HAP-1 (cell line): Measurements from ENCODE around the gene ACVR2B.

ENCODE experiments used
- DNase-seq, 2 experiments: peaks; one replicate each; pipeline ENCODE4 v3.0.0-alpha.2; 2016 to 2020; ENCODE audit warnings: low spot score in 2 of 2
- H3K27me3 ChIP-seq: fragments of 250-450 bp; sonication (Bioruptor Pico); 2 replicates; pipeline ENCODE4 v1.5.1; 2020; ENCODE audit warnings: low read depth, mild to moderate bottlenecking, moderate library complexity
- H3K36me3 ChIP-seq: fragments of 250-450 bp; sonication (Bioruptor Pico); replicated peaks from 2 replicates; pipeline ENCODE4 v1.5.1; 2020; ENCODE audit warnings: mild to moderate bottlenecking
- H3K4me1 ChIP-seq: fragments of 250-450 bp; sonication (Bioruptor Pico); 2 replicates; pipeline ENCODE4 v1.5.1; 2020; ENCODE audit warnings: mild to moderate bottlenecking
- H3K4me3 ChIP-seq: fragments of 250-450 bp; sonication (Bioruptor Pico); 2 replicates; pipeline ENCODE4 v1.5.1; 2020; ENCODE audit warnings: mild to moderate bottlenecking, moderate library complexity
- H3K9me3 ChIP-seq: fragments of 250-450 bp; sonication (Bioruptor Pico); 2 replicates; pipeline ENCODE4 v1.5.1; 2020; ENCODE audit warnings: mild to moderate bottlenecking, moderate library complexity
- in situ Hi-C: fragments of 300-500 bp; cut with MboI; formaldehyde crosslinking; loops from 3 replicates; pipeline ENCODE4 v1.14.3; 2020; ENCODE audit warnings: low sequenced_read_pairs, inconsistent platforms, mixed read lengths

The ACVR2B gene

DNA sequence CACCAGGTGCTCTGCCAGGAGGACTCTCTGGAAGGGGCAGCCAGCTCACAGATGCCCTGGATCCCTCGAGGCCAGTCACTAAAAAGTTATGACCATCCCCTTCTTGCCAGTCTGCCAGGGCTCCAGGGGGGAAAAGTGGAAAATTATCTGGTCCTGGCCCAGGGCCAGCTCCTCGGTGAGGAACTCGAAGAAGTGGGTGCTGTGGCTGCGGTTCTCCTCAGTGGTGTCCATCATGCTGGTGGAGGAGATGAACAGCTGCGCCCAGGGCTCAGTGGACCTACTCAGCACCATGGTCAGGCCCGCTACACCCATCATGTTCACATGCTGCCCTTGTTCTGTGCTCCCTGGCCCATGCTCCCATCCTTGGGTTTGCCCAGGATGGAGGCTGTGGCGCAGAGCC lies 61.7 kb downstream of the ACVR2B start:
- Histone ChIP-seq H3K27me3 (no peaks in the 10 kb centered on the region), H3K4me1 (peaks cover 2% of the 10 kb centered on the region; the same call in 1 of the 2 replicates), H3K4me3 (no peak overlapping the region), H3K36me3 (peaks cover 14% of the 10 kb centered on the region), H3K9me3 (no peaks in the 10 kb centered on the region)
- in situ Hi-C loops, result no loop called here
- DNase-seq, result no peak

DNA sequence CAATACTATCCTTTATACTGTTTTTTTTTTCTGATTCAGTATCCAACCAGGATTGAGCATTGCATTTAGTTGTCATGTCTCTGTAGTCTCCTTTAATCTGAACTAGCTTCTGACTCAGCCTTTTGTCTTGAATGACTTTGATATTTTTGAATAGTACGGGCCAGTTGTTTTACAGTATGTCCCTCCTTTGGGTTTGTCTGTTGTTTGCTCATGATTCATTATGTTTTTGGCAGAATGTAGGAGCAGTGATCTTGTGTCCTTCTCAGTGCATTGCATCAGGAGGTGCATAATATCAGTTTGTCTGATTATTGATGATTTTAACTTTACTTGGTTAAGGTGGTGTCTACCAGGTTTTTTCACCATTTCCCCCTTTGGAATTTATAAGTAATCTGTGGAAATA lies 63.0 kb downstream of the ACVR2B start:
- Histone ChIP-seq H3K9me3 (no peaks in the 10 kb centered on the region), H3K4me1 (peaks cover 11% of the 10 kb centered on the region), H3K4me3 (no peak overlapping the region), H3K36me3 (peaks cover 13% of the 10 kb centered on the region), H3K27me3 (no peaks in the 10 kb centered on the region)
- in situ Hi-C loops, result no loop called here
- no peak for DNase-seq

DNA sequence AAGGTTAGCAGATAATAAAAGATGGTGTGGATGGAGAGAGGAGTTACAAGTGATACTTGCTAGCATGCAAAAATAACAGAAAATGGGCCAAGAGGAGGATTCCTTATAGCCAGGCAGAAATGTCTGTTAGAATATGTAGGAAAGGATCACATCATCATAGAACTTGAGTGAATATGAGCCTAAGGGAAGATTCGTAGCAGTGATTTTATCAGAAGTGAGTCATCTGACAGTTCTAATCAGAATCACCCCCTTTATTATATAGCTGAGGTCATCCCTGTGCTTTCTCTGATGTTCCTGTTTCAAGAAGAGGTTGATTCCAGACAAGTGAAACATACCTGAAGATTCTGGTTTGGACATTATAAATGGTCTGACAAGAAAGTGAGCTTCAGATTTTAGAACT lies 65.3 kb downstream of the ACVR2B start:
- Histone ChIP-seq H3K9me3 (no peaks in the 10 kb centered on the region), H3K36me3 (peaks cover 26% of the 10 kb centered on the region), H3K4me3 (no peak overlapping the region), H3K4me1 (peaks cover 11% of the 10 kb centered on the region), H3K27me3 (no peaks in the 10 kb centered on the region)
- no peak for DNase-seq
- in situ Hi-C loops, result no loop called here

DNA sequence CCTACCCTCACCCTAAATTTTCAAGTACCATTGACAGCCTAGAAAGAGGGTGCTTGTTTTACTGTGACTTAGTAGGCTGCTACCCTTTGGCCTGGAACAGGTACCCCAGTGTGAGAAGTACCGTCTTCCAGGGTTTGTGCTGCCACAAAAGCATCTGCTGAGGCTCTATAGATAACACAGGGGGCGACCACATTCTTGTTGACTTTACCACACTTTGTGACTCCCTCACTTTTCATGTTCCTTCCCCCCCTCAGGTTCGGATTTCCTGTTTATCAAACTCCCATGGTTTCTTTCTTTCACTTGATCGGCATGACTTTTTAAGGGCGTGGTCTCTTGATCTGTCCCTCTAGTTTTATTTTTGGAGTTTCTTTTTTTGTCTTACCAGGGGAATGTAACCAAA lies 66.0 kb downstream of the ACVR2B start:
- H3K36me3 ChIP-seq, result peaks cover 25% of the 10 kb centered on the region
- H3K27me3 ChIP-seq, result no peaks in the 10 kb centered on the region
- no peak for DNase-seq
- H3K4me1 ChIP-seq, result peaks cover 11% of the 10 kb centered on the region
- H3K9me3 ChIP-seq, result no peaks in the 10 kb centered on the region
- no peak overlapping the region for H3K4me3 ChIP-seq
- in situ Hi-C loops, result loop anchor here (5.0 kb wide), 1 partner anchor 128 kb away; the partner anchor contains the start of gene SCN5A

DNA sequence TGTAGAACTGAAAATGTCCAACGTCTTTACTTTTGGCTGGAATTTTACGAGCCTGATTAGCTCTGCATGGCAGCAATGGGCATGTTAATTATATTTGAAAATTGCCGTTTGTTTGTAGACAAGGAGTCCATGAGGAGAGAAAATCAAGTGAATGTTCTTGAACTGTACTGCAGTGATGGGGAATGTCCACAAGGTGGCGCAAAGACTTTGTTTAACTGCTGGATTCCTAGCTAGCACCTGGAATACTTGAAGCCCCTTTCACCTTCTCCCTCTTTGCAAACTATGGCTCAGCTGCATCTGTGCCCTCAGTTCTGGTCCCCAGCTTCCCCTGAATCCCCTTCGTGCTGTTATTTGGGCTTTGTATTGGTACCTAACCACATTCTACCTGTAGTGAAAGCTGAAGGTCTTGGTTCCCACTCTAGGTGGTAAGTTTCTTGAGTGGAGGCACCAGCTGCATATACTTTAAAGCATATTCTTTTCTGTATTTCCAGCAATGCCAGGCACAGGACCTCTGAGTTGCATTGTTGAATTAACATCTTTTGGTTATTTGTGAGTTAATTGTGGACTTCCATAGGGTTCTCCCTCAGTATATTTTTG lies 67.8 kb downstream of the ACVR2B start:
- no peak overlapping the region for H3K4me3 ChIP-seq
- peak; percentile 73 to 80 for DNase-seq
- H3K36me3 ChIP-seq, result peaks cover 36% of the 10 kb centered on the region
- no peaks in the 10 kb centered on the region for H3K27me3 ChIP-seq
- no peaks in the 10 kb centered on the region for H3K9me3 ChIP-seq
- H3K4me1 ChIP-seq, result peaks cover 11% of the 10 kb centered on the region
- in situ Hi-C loops, result loop anchor here (5.0 kb wide), 1 partner anchor 126 kb away; the partner anchor contains the start of gene SCN5A

DNA sequence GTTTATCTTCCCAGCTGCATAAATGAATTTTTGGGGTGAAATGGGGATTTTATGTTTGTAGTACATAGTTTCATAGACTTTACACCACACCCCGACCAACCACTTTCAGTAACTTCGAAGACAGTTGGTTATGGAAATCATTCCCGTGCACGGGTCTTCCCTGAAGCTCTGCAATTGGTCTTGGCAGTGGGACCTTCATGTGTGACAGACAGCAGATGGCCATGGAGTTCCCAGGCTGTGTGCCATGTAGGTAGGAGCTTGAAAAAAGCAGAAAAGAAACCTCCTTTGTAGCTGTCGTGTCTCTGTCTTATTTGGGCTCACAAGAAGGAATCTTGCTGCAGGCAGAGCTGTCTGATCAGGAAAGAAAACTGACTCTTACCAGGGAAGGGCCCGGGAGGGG lies 68.3 kb downstream of the ACVR2B start:
- Histone ChIP-seq H3K4me3 (no peak overlapping the region), H3K27me3 (no peaks in the 10 kb centered on the region), H3K4me1 (peaks cover 11% of the 10 kb centered on the region), H3K9me3 (no peaks in the 10 kb centered on the region), H3K36me3 (peaks cover 36% of the 10 kb centered on the region)
- no peak for DNase-seq
- in situ Hi-C loops, result loop anchor here (5.0 kb wide), 1 partner anchor 125 kb away; the partner anchor contains the start of gene SCN5A

DNA sequence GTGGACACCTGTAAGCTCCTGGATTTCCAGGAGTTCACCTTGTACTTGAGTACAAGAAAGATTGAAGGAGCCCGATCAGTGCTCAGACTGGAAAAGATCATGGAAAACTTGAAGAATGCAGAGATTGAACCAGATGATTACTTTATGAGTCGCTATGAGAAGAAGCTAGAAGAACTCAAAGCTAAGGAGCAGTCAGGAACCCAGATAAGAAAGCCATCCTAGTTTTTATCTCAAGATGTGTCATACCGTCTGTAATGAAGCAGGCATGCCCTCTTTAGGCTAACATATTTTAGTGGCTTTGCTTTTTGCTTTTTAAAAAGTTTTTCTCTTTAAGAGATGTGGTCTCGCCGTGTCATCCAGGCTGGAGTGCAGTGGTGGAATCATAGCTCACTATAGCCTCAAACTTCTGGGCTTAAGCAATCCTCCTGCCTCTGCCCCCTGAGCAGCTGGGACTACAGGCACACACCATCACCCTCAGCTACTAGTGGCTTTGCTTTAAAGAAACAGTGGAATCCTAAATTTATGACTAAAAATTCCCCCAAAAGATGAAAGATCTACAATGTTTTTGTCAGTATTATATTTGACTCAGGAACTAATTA lies 70.5 kb downstream of the ACVR2B start:
- Histone ChIP-seq H3K4me3 (no peak overlapping the region), H3K27me3 (no peaks in the 10 kb centered on the region), H3K9me3 (no peaks in the 10 kb centered on the region), H3K36me3 (peaks cover 36% of the 10 kb centered on the region), H3K4me1 (peaks cover 11% of the 10 kb centered on the region)
- DNase-seq, result no peak
- in situ Hi-C loops, result loop anchor here (5.0 kb wide), 1 partner anchor 123 kb away; the partner anchor contains the start of gene SCN5A

DNA sequence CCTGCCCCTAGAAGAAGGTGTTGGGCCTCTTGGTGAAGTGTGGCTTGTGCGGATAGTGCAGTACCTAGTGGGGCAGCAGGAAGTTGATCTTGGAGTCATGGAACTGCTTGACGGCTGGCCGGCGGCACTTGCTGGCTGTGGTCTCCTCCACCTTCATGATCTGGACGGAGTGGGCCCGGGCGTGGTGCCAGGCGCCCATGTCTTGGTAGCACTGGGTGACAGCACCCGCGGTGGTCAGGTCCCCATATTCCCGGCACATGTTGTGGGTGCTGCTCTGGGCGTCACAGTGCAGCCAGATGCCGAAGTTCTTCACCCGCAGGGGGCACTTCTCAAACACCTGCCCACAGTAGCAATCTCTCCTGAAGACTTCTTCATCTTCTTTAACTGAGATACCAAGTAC lies 73.1 kb downstream of the ACVR2B start:
- H3K4me1 ChIP-seq, result no peaks in the 10 kb centered on the region
- no peaks in the 10 kb centered on the region for H3K9me3 ChIP-seq
- DNase-seq, result no peak
- in situ Hi-C loops, result loop anchor here (25.0 kb wide), 1 partner anchor 461 kb away; no protein-coding TSS in a partner anchor
- H3K36me3 ChIP-seq, result peaks cover 34% of the 10 kb centered on the region
- no peaks in the 10 kb centered on the region for H3K27me3 ChIP-seq
- H3K4me3 ChIP-seq, result no peak overlapping the region

DNA sequence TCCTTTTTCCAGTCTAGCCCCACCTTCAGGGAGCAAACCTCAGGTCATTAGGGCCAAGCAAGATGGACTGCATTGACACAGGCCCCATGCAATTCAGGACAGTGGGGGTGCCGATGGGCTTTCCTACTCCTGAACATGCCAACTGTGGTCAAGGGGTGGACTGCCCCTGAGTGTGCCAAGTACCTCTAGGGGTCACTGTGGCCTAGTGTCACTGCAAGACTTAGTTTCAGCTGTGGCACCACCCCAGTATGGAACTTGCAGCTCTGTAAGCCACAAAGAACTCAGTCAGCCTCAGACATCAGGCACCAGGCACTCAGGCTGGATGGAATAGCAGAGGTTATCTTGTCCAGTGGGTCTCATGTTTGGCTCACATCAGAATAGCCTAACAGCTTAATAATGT lies 74.8 kb downstream of the ACVR2B start:
- no peak overlapping the region for H3K4me3 ChIP-seq
- H3K9me3 ChIP-seq, result no peaks in the 10 kb centered on the region
- in situ Hi-C loops, result loop anchor here (25.0 kb wide), 1 partner anchor 459 kb away; no protein-coding TSS in a partner anchor
- H3K36me3 ChIP-seq, result peaks cover 21% of the 10 kb centered on the region
- no peaks in the 10 kb centered on the region for H3K4me1 ChIP-seq
- no peaks in the 10 kb centered on the region for H3K27me3 ChIP-seq
- DNase-seq, result no peak

DNA sequence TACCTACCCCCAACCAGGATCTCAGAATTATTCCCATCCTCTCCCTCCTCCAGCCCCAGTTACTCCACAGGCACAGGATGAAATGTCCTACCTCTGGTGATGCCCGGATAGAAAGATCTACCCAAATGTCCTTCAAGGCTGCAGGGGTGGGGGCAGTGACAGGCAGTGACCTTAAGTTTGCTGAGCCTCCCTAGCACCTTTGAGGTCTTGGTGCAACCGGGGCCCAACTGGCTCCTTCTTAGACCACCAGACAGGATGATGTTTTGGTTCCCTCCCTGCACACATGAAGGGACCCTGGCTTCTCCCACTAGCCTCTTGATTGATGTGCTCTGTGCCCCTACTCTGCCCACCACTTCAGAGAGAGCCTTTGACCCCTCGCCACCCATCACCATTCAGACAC lies 78.8 kb downstream of the ACVR2B start:
- no peak for DNase-seq
- in situ Hi-C loops, result loop anchor here (25.0 kb wide), 1 partner anchor 455 kb away; no protein-coding TSS in a partner anchor
- Histone ChIP-seq H3K4me1 (peaks cover 7% of the 10 kb centered on the region), H3K27me3 (no peaks in the 10 kb centered on the region), H3K4me3 (no peak overlapping the region), H3K9me3 (no peaks in the 10 kb centered on the region), H3K36me3 (peaks cover 7% of the 10 kb centered on the region; the same call in 1 of the 2 replicates)

DNA sequence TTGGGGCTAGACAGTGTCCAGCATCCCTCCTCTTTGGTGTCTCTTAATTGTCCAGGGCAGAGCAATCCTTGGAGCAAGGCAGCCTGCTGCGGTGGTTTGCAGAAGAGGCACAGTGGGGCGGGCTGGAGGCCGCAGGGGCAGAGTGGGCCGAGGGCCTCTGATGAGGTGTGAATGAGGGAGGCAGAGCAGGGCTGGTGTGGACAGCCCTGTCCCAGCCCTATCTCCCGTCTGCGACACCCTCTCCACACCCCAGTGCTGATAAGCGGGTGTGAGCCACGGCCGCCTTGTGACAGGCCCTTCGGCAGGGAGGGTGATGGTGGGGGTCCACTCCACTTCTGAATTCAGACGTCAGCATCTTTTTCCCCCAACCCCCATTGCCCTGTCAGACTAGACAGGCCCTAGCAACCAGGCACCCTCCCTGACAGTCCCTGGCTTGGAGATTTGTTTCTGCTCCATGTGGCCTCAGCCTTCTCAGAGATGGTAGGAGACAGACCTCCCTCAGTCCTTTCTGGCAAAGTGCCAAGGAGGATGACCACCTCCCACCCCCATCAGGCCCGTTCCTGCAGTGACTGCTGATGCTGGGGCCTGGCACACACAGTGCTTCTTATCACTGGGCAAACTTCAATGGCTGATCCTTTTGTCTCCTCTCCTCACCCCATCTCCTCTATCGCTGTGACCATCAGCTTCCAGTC lies 79.7 kb downstream of the ACVR2B start:
- DNase-seq, result no peak

DNA sequence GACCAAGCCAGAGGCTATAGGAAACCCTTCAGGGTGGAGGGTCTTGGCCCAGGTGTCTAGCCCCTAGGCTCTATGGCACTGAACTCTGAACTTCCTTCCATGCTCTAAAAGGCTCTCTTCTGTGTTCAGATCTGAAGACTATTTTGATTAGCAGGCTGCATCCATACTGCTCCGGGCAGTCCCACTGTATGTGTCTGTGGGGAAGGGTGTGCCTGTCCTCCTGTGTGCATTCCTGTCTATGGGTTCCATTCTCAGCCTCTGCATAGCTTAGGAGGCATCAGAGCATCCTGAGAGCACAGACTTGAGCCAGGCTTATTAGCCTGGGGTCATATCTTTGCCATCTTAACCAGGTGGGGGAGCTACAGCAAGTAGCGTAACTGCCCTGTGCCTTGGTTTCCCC lies 80.5 kb downstream of the ACVR2B start:
- H3K4me3 ChIP-seq, result no peak overlapping the region
- DNase-seq, result no peak
- no peaks in the 10 kb centered on the region; the same call in 1 of the 2 replicates for H3K36me3 ChIP-seq
- no peaks in the 10 kb centered on the region for H3K9me3 ChIP-seq
- in situ Hi-C loops, result loop anchor here (25.0 kb wide), 1 partner anchor 453 kb away; no protein-coding TSS in a partner anchor
- H3K4me1 ChIP-seq, result peaks cover 7% of the 10 kb centered on the region
- no peaks in the 10 kb centered on the region for H3K27me3 ChIP-seq

More for the DNA sequence above, 79.7 kb downstream of the ACVR2B start:
- in situ Hi-C loops, result loop anchor here (25.0 kb wide), 1 partner anchor 454 kb away; no protein-coding TSS in a partner anchor
- H3K9me3 ChIP-seq, result no peaks in the 10 kb centered on the region
- H3K4me3 ChIP-seq, result no peak overlapping the region
- H3K27me3 ChIP-seq, result no peaks in the 10 kb centered on the region
- peaks cover 7% of the 10 kb centered on the region for H3K4me1 ChIP-seq
- no peaks in the 10 kb centered on the region; the same call in 1 of the 2 replicates for H3K36me3 ChIP-seq

DNA sequence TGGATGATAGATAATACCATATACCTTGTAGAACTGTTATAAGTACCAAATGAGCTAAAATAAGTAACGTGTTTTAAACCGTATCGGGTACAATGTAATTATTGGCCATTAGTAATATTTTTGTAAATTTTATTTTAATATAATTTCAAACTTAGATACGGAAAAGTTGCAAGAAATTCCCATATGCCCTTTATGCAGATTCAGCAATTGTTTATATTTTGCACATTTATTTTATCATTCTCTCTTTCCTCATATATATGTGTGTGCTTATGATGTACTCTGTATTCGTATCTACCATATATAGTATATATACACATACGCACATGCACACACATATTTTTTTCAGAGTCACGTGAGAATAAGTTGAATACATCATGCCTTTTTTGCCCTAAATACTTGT lies 80.9 kb downstream of the ACVR2B start:
- DNase-seq, result no peak
- H3K4me3 ChIP-seq, result no peak overlapping the region
- H3K27me3 ChIP-seq, result no peaks in the 10 kb centered on the region
- no peaks in the 10 kb centered on the region for H3K9me3 ChIP-seq
- in situ Hi-C loops, result loop anchor here (25.0 kb wide), 1 partner anchor 453 kb away; no protein-coding TSS in a partner anchor
- peaks cover 7% of the 10 kb centered on the region for H3K4me1 ChIP-seq
- H3K36me3 ChIP-seq, result no peaks in the 10 kb centered on the region; the same call in 1 of the 2 replicates
